ENCODE data around the gene LHX2.

DNA sequence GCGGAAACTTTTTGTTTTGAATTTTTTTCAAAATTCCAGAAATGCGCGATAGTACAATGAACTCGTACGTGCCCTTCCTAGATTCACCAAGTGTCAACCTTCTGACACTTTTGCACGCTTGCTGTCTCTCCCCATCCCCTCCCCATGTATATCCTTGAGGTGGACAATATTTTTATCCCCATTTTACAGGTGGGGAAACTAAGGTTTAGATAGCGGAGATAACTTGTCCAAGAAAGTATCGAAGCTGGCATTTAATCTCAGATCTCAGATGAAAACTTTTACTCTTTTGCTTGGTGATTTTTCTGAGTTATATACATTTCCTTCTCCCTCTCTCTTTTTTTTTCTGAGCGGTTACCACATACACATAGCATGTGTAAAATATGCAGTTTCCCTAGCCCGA lies 34.6 kb downstream of the LHX2 start:
- TF ChIP-seq POLR2A (IDR thresholded peaks at IDR 0.05) (no peak), CTCF (IDR thresholded peaks at IDR 0.05) (no peak)
